Upper lobe of left lung (tissue), 6 donors: ENCODE measurements around the gene CLNK. TPM values are rescaled to one million over a fixed set of nuclear protein-coding genes. Genes with fewer than 3 reads are reported as not detected.

Experiments
- ATAC-seq, 2 donors: fragments of 200-7000 bp; cut with Tn5 transposase; one replicate each; pipeline ENCODE4 v1.9.1; 2022; ENCODE audit warnings: mild to moderate bottlenecking in 2 of 2, moderate library complexity in 2 of 2; ENCODE audit not compliant: low FRiP score in 2 of 2
- DNase-seq, 2 donors: peaks; one replicate each; pipeline ENCODE4 v3.0.0-alpha.2; 2019 to 2020
- H3K27ac ChIP-seq, 4 donors: fragments of 200-600 bp; sonication (generic); one replicate each; pipeline ENCODE4 v1.5.1; 2016 to 2019
- H3K27me3 ChIP-seq, 4 donors: fragments of 200-600 bp; sonication (generic); one replicate each; pipeline ENCODE4 v1.5.1; 2017 to 2019
- H3K36me3 ChIP-seq, 4 donors: fragments of 200-600 bp; sonication (generic); one replicate each; pipeline ENCODE4 v1.5.1; 2016 to 2019
- H3K4me1 ChIP-seq, 4 donors: fragments of 200-600 bp; sonication (generic); one replicate each; pipeline ENCODE4 v1.5.1; 2018 to 2019
- H3K4me3 ChIP-seq, 4 donors: fragments of 200-600 bp; sonication (generic); one replicate each; pipeline ENCODE4 v1.5.1; 2017 to 2019; ENCODE audit warnings: mild to moderate bottlenecking in 2 of 4, moderate library complexity in 1 of 4
- H3K9me3 ChIP-seq, 4 donors: fragments of 200-600 bp; sonication (generic); one replicate each; pipeline ENCODE4 v1.5.1; 2018 to 2019
- CTCF ChIP-seq, 6 experiments: fragments of 450-650 bp in 4 of 6; fragments of 200-600 bp in 2 of 6; sonication (generic) in 2 of 6; IDR thresholded peaks; one replicate each; pipeline ENCODE4 v1.5.1; 2016 to 2019; ENCODE audit warnings: antibody characterized with exemption in 6 of 6
- EP300 ChIP-seq, 4 donors: sonication (generic); formaldehyde crosslinking; IDR thresholded peaks; one replicate each; pipeline ENCODE4 v1.5.1; 2017; ENCODE audit warnings: antibody characterized with exemption in 4 of 4, control low read depth in 2 of 4
- POLR2A ChIP-seq, 4 donors: fragments of 450-650 bp; IDR thresholded peaks; one replicate each; pipeline ENCODE4 v1.5.1; 2016 to 2017; ENCODE audit warnings: antibody characterized with exemption in 4 of 4, mild to moderate bottlenecking in 2 of 4
- POLR2AphosphoS5 ChIP-seq, 2 donors: sonication (generic); formaldehyde crosslinking; IDR thresholded peaks; one replicate each; pipeline ENCODE4 v1.5.1; 2017; ENCODE audit warnings: antibody characterized with exemption in 2 of 2
- WGBS, 2 donors: methylation state at CpG; one replicate each; pipeline ENCODE4 v1.1.5; 2017 to 2018; 5-methylcytosine and 5-hydroxymethylcytosine counted together
- total RNA-seq, 6 donors: library from RNA; depleted of rRNA in 4 of 6; stranded (reverse); fragments of >200 nt in 4 of 6; gene quantifications; one replicate each; pipeline versions ENCODE4 v1.1.0 to v1.2.1, GENCODE V29; 2016 to 2021
- donor health status: DM: no; HTN: no; CAD: no; lungs with moderate emphysema.
- donor health status: DM: no; HTN: yes; CAD: no; lungs with severe emphysema.

Gene CLNK
- total RNA-seq, 6 donors from 2014 or later = 0.14 to 0.69 (median 0.20) TPM; not detected in 3

- Histone ChIP-seq H3K27me3 (no peaks in the 10 kb centered on the region), H3K4me1 (no peaks in the 10 kb centered on the region), H3K36me3 (no peaks in the 10 kb centered on the region), H3K9me3 (no peaks in the 10 kb centered on the region), H3K27ac (no peak overlapping the region), H3K4me3 (no peak overlapping the region)
- no peak for DNase-seq
- WGBS, 2 donors = 73 to 75% methylated on average over 5 of the region's 5 CpGs
- ATAC-seq = no peak
- TF ChIP-seq POLR2A (IDR thresholded peaks at IDR 0.05) = no peak
- TF ChIP-seq EP300 (IDR thresholded peaks at IDR 0.05) = no peak
- no peak for TF ChIP-seq CTCF (IDR thresholded peaks at IDR 0.05)
- no peak for TF ChIP-seq POLR2AphosphoS5 (IDR thresholded peaks at IDR 0.05)
These were observed 77.9 kb downstream of the CLNK start for GRCh38 chr4:10606483-10607155.

GRCh38 chr4:10605746-10606482 is 78.7 kb downstream of the CLNK start:
- DNase-seq (no peak), ATAC-seq (no peak)
- Histone ChIP-seq H3K27ac (no peak overlapping the region), H3K4me1 (no peaks in the 10 kb centered on the region), H3K4me3 (no peak overlapping the region), H3K9me3 (no peaks in the 10 kb centered on the region), H3K27me3 (no peaks in the 10 kb centered on the region), H3K36me3 (no peaks in the 10 kb centered on the region)
- no peak for TF ChIP-seq POLR2A (IDR thresholded peaks at IDR 0.05)
- TF ChIP-seq CTCF (IDR thresholded peaks at IDR 0.05) = no peak
- no peak for TF ChIP-seq POLR2AphosphoS5 (IDR thresholded peaks at IDR 0.05)
- TF ChIP-seq EP300 (IDR thresholded peaks at IDR 0.05) = no peak
- WGBS, 2 donors = 88 to 89% methylated on average over 5 of the region's 5 CpGs

GRCh38 chr4:10605031-10605430 is 79.5 kb downstream of the CLNK start:
- 84 to 95% methylated on average over 10 of the region's 10 CpGs for WGBS, 2 donors
- TF ChIP-seq POLR2AphosphoS5 (IDR thresholded peaks at IDR 0.05) = no peak
- TF ChIP-seq CTCF (IDR thresholded peaks at IDR 0.05) = no peak
- TF ChIP-seq EP300 (IDR thresholded peaks at IDR 0.05) = no peak
- TF ChIP-seq POLR2A (IDR thresholded peaks at IDR 0.05) = no peak
- Histone ChIP-seq H3K4me3 (no peak overlapping the region), H3K27ac (no peak overlapping the region), H3K36me3 (no peaks in the 10 kb centered on the region), H3K9me3 (no peaks in the 10 kb centered on the region), H3K27me3 (no peaks in the 10 kb centered on the region), H3K4me1 (no peaks in the 10 kb centered on the region)
- ATAC-seq (no peak), DNase-seq (no peak)

- no peak for TF ChIP-seq POLR2AphosphoS5 (IDR thresholded peaks at IDR 0.05)
- no peak for TF ChIP-seq POLR2A (IDR thresholded peaks at IDR 0.05)
- no peak for TF ChIP-seq CTCF (IDR thresholded peaks at IDR 0.05)
- TF ChIP-seq EP300 (IDR thresholded peaks at IDR 0.05) = no peak
- H3K36me3 ChIP-seq = no peaks in the 10 kb centered on the region
- H3K4me1 ChIP-seq = no peaks in the 10 kb centered on the region
- WGBS, 2 donors = 79 to 82% methylated on average over 4 of the region's 4 CpGs
- H3K27ac ChIP-seq = no peak overlapping the region
- DNase-seq (no peak), ATAC-seq (no peak)
- H3K4me3 ChIP-seq = no peak overlapping the region
- H3K27me3 ChIP-seq = no peaks in the 10 kb centered on the region
- no peaks in the 10 kb centered on the region for H3K9me3 ChIP-seq
These were observed 85.0 kb downstream of the CLNK start for GRCh38 chr4:10599574-10599973.
